IMR-90 (cell line): Measurements from ENCODE around the gene PSMD2. TPM values are rescaled to one million over a fixed set of nuclear protein-coding genes. Genes with fewer than 3 reads are reported as not detected.
A peak's percentile ranks its signal among the peaks of the same experiment; 100 is the strongest.

Experiments used
- ATAC-seq: fragments of 200-7000 bp; cut with Tn5 transposase; 2 replicates; pipeline ENCODE4 v1.9.1; 2020; ENCODE audit warnings: low read depth, mild to moderate bottlenecking, moderate library complexity
- BruUV-seq: library from RNA; stranded (reverse); fragments of 400-500 nt; replicated peaks from 2 replicates; lab custom pipeline; 2021; lab: Mats Ljungman, UMichigan
- CTCF ChIA-PET: fragments of 300-600 bp; formaldehyde crosslinking; extraction: SDS; loops from one replicate; lab custom pipeline; 2021; ENCODE audit warnings: antibody characterized with exemption; lab: Yijun Ruan, JAX
- POLR2A ChIA-PET: fragments of 300-600 bp; sonication (Branson Sonifier 250); formaldehyde crosslinking; loops from one replicate; lab custom pipeline; 2022; ENCODE audit warnings: antibody characterized with exemption; ENCODE audit not compliant: unreplicated experiment; lab: Charles Lee
- DNase-seq: peaks from one replicate; pipeline ENCODE4 v3.0.0; 2013
- H2AFZ ChIP-seq: replicated peaks from 2 replicates; pipeline ENCODE3; 2013; ENCODE audit warnings: low read length, mild to moderate bottlenecking; ENCODE audit not compliant: poor library complexity
- H2AK5ac ChIP-seq: 2 replicates; pipeline ENCODE4 v1.6.1; 2013; ENCODE audit warnings: low read depth, low read length, inconsistent platforms
- H2AK9ac ChIP-seq: replicated peaks from 2 replicates; pipeline ENCODE3; 2013; ENCODE audit warnings: mild to moderate bottlenecking, low read depth, low read length, moderate library complexity; ENCODE audit not compliant: poor library complexity
- H2BK120ac ChIP-seq: 2 replicates; pipeline ENCODE4 v1.6.1; 2013; ENCODE audit warnings: low read depth, low read length, inconsistent platforms
- H2BK15ac ChIP-seq: 3 replicates; pipeline ENCODE4 v1.6.1; 2013; ENCODE audit warnings: low read depth, low read length, inconsistent platforms
- H2BK20ac ChIP-seq: 2 replicates; pipeline ENCODE4 v1.6.1; 2013; ENCODE audit warnings: low read depth, mild to moderate bottlenecking, inconsistent platforms, low read length, moderate library complexity
- H2BK5ac ChIP-seq: 2 replicates; pipeline ENCODE4 v1.6.1; 2013; ENCODE audit warnings: mild to moderate bottlenecking, low read depth, low read length, inconsistent platforms; ENCODE audit not compliant: poor library complexity, severe bottlenecking
- H3K14ac ChIP-seq: replicated peaks from 2 replicates; pipeline ENCODE4 v1.6.1; 2013; ENCODE audit warnings: low read depth, low read length, inconsistent platforms
- H3K18ac ChIP-seq: 2 replicates; pipeline ENCODE4 v1.6.1; 2013; ENCODE audit warnings: low read depth, low read length, control low read depth
- H3K23ac ChIP-seq: 2 replicates; pipeline ENCODE4 v1.6.1; 2013; ENCODE audit warnings: low read depth, low read length, inconsistent platforms
- H3K27ac ChIP-seq: 2 replicates; pipeline ENCODE4 v1.5.1; 2013; ENCODE audit warnings: mild to moderate bottlenecking, control low read depth, low read length; ENCODE audit not compliant: insufficient read depth
- H3K27me3 ChIP-seq: 2 replicates; pipeline ENCODE4 v1.6.1; 2013; ENCODE audit warnings: low read length; ENCODE audit not compliant: control insufficient read depth, insufficient read depth
- H3K36me3 ChIP-seq: 2 replicates; pipeline ENCODE4 v1.6.1; 2013; ENCODE audit warnings: low read length, mixed read lengths; ENCODE audit not compliant: control insufficient read depth, insufficient read depth
- H3K4ac ChIP-seq: 2 replicates; pipeline ENCODE4 v1.6.1; 2013; ENCODE audit warnings: low read depth, low read length, inconsistent platforms
- H3K4me1 ChIP-seq: 2 replicates; pipeline ENCODE4 v1.6.1; 2013; ENCODE audit warnings: low read length, mixed read lengths; ENCODE audit not compliant: control insufficient read depth, insufficient read depth
- H3K4me2 ChIP-seq: 2 replicates; pipeline ENCODE4 v1.6.1; 2013; ENCODE audit warnings: low read depth, mild to moderate bottlenecking, control low read depth, low read length, moderate library complexity
- H3K4me3 ChIP-seq: 2 replicates; pipeline ENCODE4 v1.5.1; 2013; ENCODE audit warnings: low read depth, mild to moderate bottlenecking, control low read depth, low read length, moderate library complexity; ENCODE audit not compliant: insufficient read depth
- H3K56ac ChIP-seq: 2 replicates; pipeline ENCODE4 v1.6.1; 2013; ENCODE audit warnings: low read length, inconsistent platforms; ENCODE audit not compliant: insufficient read depth; ENCODE audit errors: extremely low read depth
- H3K79me1 ChIP-seq, 2 experiments: 2 replicates each; pipeline ENCODE4 v1.6.1; 2013; ENCODE audit warnings: low read length in 2 of 2, inconsistent platforms in 1 of 2, low read depth in 1 of 2
- H3K9ac ChIP-seq: 2 replicates; pipeline ENCODE4 v1.6.1; 2013; ENCODE audit warnings: low read depth, low read length, control low read depth
- H3K9me1 ChIP-seq: 2 replicates; pipeline ENCODE4 v1.6.1; 2013; ENCODE audit warnings: low read length, inconsistent platforms; ENCODE audit not compliant: insufficient read depth
- H3K9me3 ChIP-seq: 2 replicates; pipeline ENCODE4 v1.6.1; 2013; ENCODE audit warnings: low read length; ENCODE audit not compliant: control insufficient read depth, insufficient read depth
- H4K20me1 ChIP-seq: 2 replicates; pipeline ENCODE4 v1.6.1; 2013; ENCODE audit warnings: low read length, inconsistent platforms; ENCODE audit not compliant: insufficient read depth
- H4K5ac ChIP-seq: 2 replicates; pipeline ENCODE4 v1.6.1; 2013; ENCODE audit warnings: mild to moderate bottlenecking, low read depth, low read length, control low read depth
- H4K8ac ChIP-seq, 2 experiments: 2 replicates each; pipeline ENCODE4 v1.6.1; 2013; ENCODE audit warnings: low read depth in 2 of 2, low read length in 2 of 2, control low read depth in 1 of 2, inconsistent platforms in 1 of 2
- H4K91ac ChIP-seq: 2 replicates; pipeline ENCODE4 v1.6.1; 2013; ENCODE audit warnings: low read depth, low read length, inconsistent platforms; ENCODE audit not compliant: insufficient read depth
- BHLHE40 ChIP-seq: fragments of 150-350 bp; IDR thresholded peaks from 2 replicates; pipeline ENCODE4 v1.6.1; 2016; ENCODE audit warnings: mild to moderate bottlenecking, low read depth, low read length
- CEBPB ChIP-seq: IDR thresholded peaks from 2 replicates; pipeline ENCODE4 v1.6.1; 2012; ENCODE audit warnings: low read depth, low read length, improper control_type of control experiment
- CHD1 ChIP-seq: IDR thresholded peaks from 2 replicates; pipeline ENCODE4 v1.6.1; 2012; ENCODE audit warnings: low read depth, low read length, improper control_type of control experiment
- FOS ChIP-seq: fragments of 150-350 bp; IDR thresholded peaks from 2 replicates; pipeline ENCODE4 v1.6.1; 2016; ENCODE audit warnings: low read depth, low read length
- MAFK ChIP-seq: IDR thresholded peaks from 2 replicates; pipeline ENCODE4 v1.6.1; 2012; ENCODE audit warnings: low read depth, low read length, improper control_type of control experiment
- MAZ ChIP-seq: IDR thresholded peaks from 2 replicates; pipeline ENCODE4 v1.6.1; 2012; ENCODE audit warnings: low read depth, mild to moderate bottlenecking, low read length, improper control_type of control experiment, moderate library complexity, borderline replicate concordance
- POLR2A ChIP-seq: IDR thresholded peaks from 2 replicates; pipeline ENCODE4 v1.6.1; 2012; ENCODE audit warnings: mild to moderate bottlenecking, low read depth, low read length
- RAD21 ChIP-seq: IDR thresholded peaks from 2 replicates; pipeline ENCODE4 v1.6.1; 2012; ENCODE audit warnings: low read length, improper control_type of control experiment
- RCOR1 ChIP-seq: IDR thresholded peaks from 2 replicates; pipeline ENCODE4 v1.6.1; 2012; ENCODE audit warnings: mild to moderate bottlenecking, low read length, improper control_type of control experiment; ENCODE audit not compliant: insufficient replicate concordance
- RFX5 ChIP-seq: IDR thresholded peaks from 2 replicates; pipeline ENCODE4 v1.8.0; 2012; ENCODE audit warnings: low read depth, mild to moderate bottlenecking, low read length, moderate library complexity
- SMC3 ChIP-seq: fragments of 150-350 bp; IDR thresholded peaks from 2 replicates; pipeline ENCODE4 v1.6.1; 2016; ENCODE audit warnings: low read depth, mild to moderate bottlenecking, antibody characterized with exemption, low read length, moderate library complexity
- USF2 ChIP-seq: fragments of 150-350 bp; IDR thresholded peaks from 2 replicates; pipeline ENCODE4 v1.6.1; 2017; ENCODE audit warnings: mild to moderate bottlenecking, antibody characterized with exemption, low read length, low read depth
- WGBS, 2 experiments: methylation state at CpG; one replicate each; pipeline versions ENCODE4 v1.1.5 to v1.1.7; 2013; ENCODE audit warnings: missing lambda C conversion rate in 2 of 2; ENCODE audit not compliant: insufficient read length in 1 of 2; ENCODE audit errors: extremely low coverage in 2 of 2; 5-methylcytosine and 5-hydroxymethylcytosine counted together
- dilution Hi-C: fragments of 300-500 bp; cut with HindIII; formaldehyde crosslinking; loops from one replicate; pipeline ENCODE4 v1.14.3; 2018; ENCODE audit warnings: low sequenced_read_pairs; ENCODE audit not compliant: unreplicated experiment
- in situ Hi-C: fragments of 300-500 bp; cut with MboI; formaldehyde crosslinking; loops from 3 replicates; pipeline ENCODE4 v1.14.3; 2019; ENCODE audit warnings: low sequenced_read_pairs, inconsistent platforms, mixed read lengths
- intact Hi-C: fragments of 100-400 bp; cut with micrococcal nuclease; formaldehyde crosslinking; loops from 2 replicates; pipeline ENCODE4 v1.10.0; 2022
- polyA plus RNA-seq, 3 experiments: library from polyadenylated mRNA; depleted of rRNA; stranded (reverse); fragments of >200 nt; gene quantifications; 2 replicates each; pipeline ENCODE4 v1.2.3, GENCODE V29; 2012; ENCODE audit warnings: low replicate concordance in 1 of 3
- total RNA-seq: library from RNA; depleted of rRNA; stranded (reverse); fragments of >200 nt; gene quantifications from 2 replicates; pipeline ENCODE4 v1.2.3, GENCODE V29; 2012
- TF ChIP-seq, protein P1 (sequence below): conservative IDR thresholded peaks from 2 replicates; pipeline ENCODE4 v1.5.1; 2012; ENCODE audit warnings: mild to moderate bottlenecking, low read depth, low read length, improper control_type of control experiment

The PSMD2 gene
- total and polyA plus RNA-seq, 2 of the 4 experiments (the other 2 are of a cell fraction), result 514 to 872 TPM

DNA sequence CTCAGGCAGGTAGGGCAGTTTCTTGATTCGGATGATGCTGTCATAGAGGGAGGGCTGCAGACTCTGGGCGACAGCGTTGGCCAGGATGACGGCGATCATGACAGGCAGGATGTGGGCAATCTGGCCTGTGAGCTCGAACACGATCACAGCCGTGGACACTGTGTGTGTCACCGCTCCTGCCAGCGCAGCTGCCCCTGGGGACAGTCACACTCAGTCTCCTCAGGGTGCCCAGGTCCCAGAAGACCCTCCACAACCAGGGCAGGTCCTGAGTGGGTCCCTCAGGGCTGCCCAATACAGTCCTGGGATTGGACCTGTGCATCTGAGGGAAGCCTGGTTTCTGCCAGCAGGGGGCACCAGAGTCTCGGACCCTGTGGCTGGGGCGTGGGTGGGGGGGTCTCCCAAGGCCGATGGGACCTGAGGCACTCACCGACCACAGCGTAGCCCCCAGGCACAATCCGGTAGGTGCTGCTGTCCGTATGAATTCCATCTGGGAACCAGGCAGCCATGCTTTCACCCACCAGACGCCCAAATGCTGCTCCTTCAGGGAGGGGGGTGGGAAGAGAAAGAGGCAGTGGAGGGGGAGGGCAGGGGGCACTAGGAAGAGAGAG lies 55.2 kb downstream of the PSMD2 start:
- H3K9me1 ChIP-seq, result peaks cover 9% of the 10 kb centered on the region; the same call in 1 of the 2 replicates
- H2BK5ac ChIP-seq, result no peak overlapping the region
- peak overlapping the region; percentile 17 for H2AFZ ChIP-seq
- no peak overlapping the region for H4K91ac ChIP-seq
- peaks cover 22% of the 10 kb centered on the region for H3K36me3 ChIP-seq
- H2BK15ac ChIP-seq, result no peak overlapping the region
- H2BK20ac ChIP-seq, result no peak overlapping the region
- peak overlapping the region; percentile 82 for H2AK9ac ChIP-seq
- no peak overlapping the region for H3K27ac ChIP-seq
- no peaks in the 10 kb centered on the region for H3K4me1 ChIP-seq
- H4K20me1 ChIP-seq, result no peaks in the 10 kb centered on the region; the same call in 1 of the 2 replicates
- no peak overlapping the region; the same call in 1 of the 2 replicates for H2AK5ac ChIP-seq
- 100% methylated on average over 2 of the region's 18 CpGs; no CpG with 5 or more reads in 1 of the 2 experiments for WGBS, 2 experiments
- dilution Hi-C loops (loop anchor here (25.0 kb wide), 1 partner anchor 183 kb away; no protein-coding TSS in a partner anchor), intact Hi-C loops (no loop called here), in situ Hi-C loops (no loop called here)
- peak; percentile 75 for ATAC-seq
- no peak overlapping the region for H4K5ac ChIP-seq
- no peaks in the 10 kb centered on the region for H3K27me3 ChIP-seq
- BruUV-seq, result no TSS peak
- ChIA-PET CTCF (interaction anchor here (0.5 to 0.6 kb wide), 3 partner anchors 14 to 97 kb away, joined by 3 to 4 read pairs (median 3); no protein-coding TSS in a partner anchor), POLR2A (no interaction called here)
- no peak overlapping the region for H3K4me2 ChIP-seq
- H3K23ac ChIP-seq, result no peak overlapping the region
- no peak overlapping the region for H3K9ac ChIP-seq
- H3K79me1 ChIP-seq, result no peaks in the 10 kb centered on the region
- no peak overlapping the region for H3K56ac ChIP-seq
- H3K14ac ChIP-seq, result no peak overlapping the region
- H2BK120ac ChIP-seq, result no peak overlapping the region
- no peaks in the 10 kb centered on the region for H3K9me3 ChIP-seq
- TF ChIP-seq BHLHE40 (no peak), CHD1 (no peak), MAFK (no peak), RFX5 (no peak), CEBPB (no peak), MAZ (no peak), FOS (no peak), SMC3 (peak; percentile 39), POLR2A (no peak), RAD21 (peak; percentile 51), RCOR1 (no peak), USF2 (no peak)
- TF ChIP-seq, protein P1, sequence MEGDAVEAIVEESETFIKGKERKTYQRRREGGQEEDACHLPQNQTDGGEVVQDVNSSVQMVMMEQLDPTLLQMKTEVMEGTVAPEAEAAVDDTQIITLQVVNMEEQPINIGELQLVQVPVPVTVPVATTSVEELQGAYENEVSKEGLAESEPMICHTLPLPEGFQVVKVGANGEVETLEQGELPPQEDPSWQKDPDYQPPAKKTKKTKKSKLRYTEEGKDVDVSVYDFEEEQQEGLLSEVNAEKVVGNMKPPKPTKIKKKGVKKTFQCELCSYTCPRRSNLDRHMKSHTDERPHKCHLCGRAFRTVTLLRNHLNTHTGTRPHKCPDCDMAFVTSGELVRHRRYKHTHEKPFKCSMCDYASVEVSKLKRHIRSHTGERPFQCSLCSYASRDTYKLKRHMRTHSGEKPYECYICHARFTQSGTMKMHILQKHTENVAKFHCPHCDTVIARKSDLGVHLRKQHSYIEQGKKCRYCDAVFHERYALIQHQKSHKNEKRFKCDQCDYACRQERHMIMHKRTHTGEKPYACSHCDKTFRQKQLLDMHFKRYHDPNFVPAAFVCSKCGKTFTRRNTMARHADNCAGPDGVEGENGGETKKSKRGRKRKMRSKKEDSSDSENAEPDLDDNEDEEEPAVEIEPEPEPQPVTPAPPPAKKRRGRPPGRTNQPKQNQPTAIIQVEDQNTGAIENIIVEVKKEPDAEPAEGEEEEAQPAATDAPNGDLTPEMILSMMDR, result peak; percentile 58
- no peak overlapping the region for H3K4ac ChIP-seq
- DNase-seq, result no peak
- no peak overlapping the region for H3K18ac ChIP-seq
- no peak overlapping the region for H4K8ac ChIP-seq
- H3K4me3 ChIP-seq, result no peak overlapping the region
